Loucy (cell line): Measurements from ENCODE around the gene ACMSD.

ENCODE experiments used
- CTCF ChIP-seq: fragments of 200-600 bp; sonication (generic); conservative IDR thresholded peaks from 2 replicates; pipeline ENCODE4 v1.5.1; 2014; ENCODE audit warnings: mild to moderate bottlenecking, antibody characterized with exemption, low read length
- EZH2phosphoT487 ChIP-seq: fragments of 200-600 bp; IDR thresholded peaks from 2 replicates; pipeline ENCODE4 v1.6.1; 2018; ENCODE audit warnings: antibody characterized with exemption, mild to moderate bottlenecking, moderate library complexity, borderline replicate concordance

GRCh38 chr2:134897932-134898331 is 59.5 kb downstream of the ACMSD start:
- peak; percentile 55 for TF ChIP-seq CTCF
- no peak for TF ChIP-seq EZH2phosphoT487
